Measurements from ENCODE around the gene VIPR2.

GRCh38 chr7:159023206-159023605, 121.5 kb downstream of the VIPR2 start:
- TF ChIP-seq CTCF (IDR thresholded peaks at IDR 0.05), result no peak
- no peak for TF ChIP-seq POLR2A (IDR thresholded peaks at IDR 0.05)
